H1 (cell line): ENCODE measurements around the gene NOL9. TPM values are rescaled to one million over a fixed set of nuclear protein-coding genes. Genes with fewer than 3 reads are reported as not detected.

Experiments
- CTCF ChIA-PET: fragments of 300-600 bp; sonication (Branson Sonifier 250); formaldehyde crosslinking; loops from one replicate; lab custom pipeline; 2021; ENCODE audit not compliant: partially characterized antibody; lab: Charles Lee
- POLR2A ChIA-PET: fragments of 300-600 bp; sonication (Branson Sonifier 250); formaldehyde crosslinking; loops from one replicate; lab custom pipeline; 2021; ENCODE audit warnings: inconsistent platforms; ENCODE audit not compliant: partially characterized antibody; lab: Charles Lee
- DNase-seq, 2 experiments: peaks; one replicate each; pipeline versions ENCODE4 v3.0.0 to v3.0.0-alpha.2; 2010 to 2022; ENCODE audit warnings: low spot score in 2 of 2, low read depth in 1 of 2, mixed read lengths in 1 of 2
- FAIRE-seq: peaks from 2 replicates; lab custom pipeline; 2011; peaks lifted over from hg19 to GRCh38; lab: Jason Lieb, UNC
- H2AFZ ChIP-seq: 2 replicates; pipeline ENCODE4 v1.8.1; 2012; ENCODE audit warnings: low read length, inconsistent platforms
- H2AK5ac ChIP-seq: 2 replicates; pipeline ENCODE4 v1.6.1; 2013; ENCODE audit warnings: low read depth, low read length
- H2BK120ac ChIP-seq: replicated peaks from 2 replicates; pipeline ENCODE3; 2013; ENCODE audit warnings: low read depth, low read length, inconsistent platforms
- H2BK12ac ChIP-seq: 2 replicates; pipeline ENCODE4 v1.6.1; 2013; ENCODE audit warnings: low read depth, low read length
- H2BK15ac ChIP-seq: 2 replicates; pipeline ENCODE4 v1.6.1; 2013; ENCODE audit warnings: low read length
- H2BK20ac ChIP-seq: 2 replicates; pipeline ENCODE4 v1.6.1; 2013; ENCODE audit warnings: low read length
- H2BK5ac ChIP-seq: 2 replicates; pipeline ENCODE4 v1.6.1; 2013; ENCODE audit warnings: low read depth, low read length
- H3K14ac ChIP-seq: 2 replicates; pipeline ENCODE4 v1.6.1; 2013; ENCODE audit warnings: inconsistent platforms; ENCODE audit not compliant: insufficient read length
- H3K18ac ChIP-seq: 2 replicates; pipeline ENCODE4 v1.6.1; 2013; ENCODE audit warnings: low read length; ENCODE audit errors: extremely low read depth
- H3K23ac ChIP-seq: 2 replicates; pipeline ENCODE4 v1.6.1; 2013; ENCODE audit warnings: inconsistent platforms; ENCODE audit not compliant: insufficient read length
- H3K23me2 ChIP-seq: 2 replicates; pipeline ENCODE4 v1.6.1; 2013; ENCODE audit warnings: low read depth, low read length
- H3K27ac ChIP-seq: 2 replicates; pipeline ENCODE4 v1.6.1; 2011; ENCODE audit warnings: low read depth, low read length, inconsistent platforms
- H3K27me3 ChIP-seq, 4 experiments: replicated peaks in 1 of 4; 1 replicate in 1 of 4; 2 replicates in 3 of 4; pipeline versions ENCODE4 v1.6.1 to v1.8.1; 2011 to 2013; ENCODE audit warnings: low read length in 3 of 4, mild to moderate bottlenecking in 3 of 4, inconsistent platforms in 2 of 4, mixed read lengths in 2 of 4, moderate library complexity in 1 of 4; ENCODE audit not compliant: control insufficient read depth in 3 of 4, insufficient read depth in 3 of 4; ENCODE audit errors: extremely low read depth in 1 of 4
- H3K36me3 ChIP-seq, 4 experiments: 2 replicates each; pipeline versions ENCODE4 v1.6.1 to v1.8.1; 2011 to 2013; ENCODE audit warnings: mild to moderate bottlenecking in 4 of 4, low read length in 3 of 4, moderate library complexity in 2 of 4, control low read depth in 1 of 4, inconsistent platforms in 1 of 4; ENCODE audit not compliant: insufficient read depth in 4 of 4, control insufficient read depth in 2 of 4
- H3K4ac ChIP-seq: replicated peaks from 2 replicates; pipeline ENCODE3; 2013; ENCODE audit warnings: low read length, low read depth, mixed read lengths, inconsistent platforms; ENCODE audit not compliant: insufficient read length
- H3K4me1 ChIP-seq, 4 experiments: replicated peaks in 1 of 4; 1 replicate in 1 of 4; 2 replicates in 3 of 4; pipeline versions ENCODE4 v1.6.1 to v1.8.1; 2011 to 2013; ENCODE audit warnings: low read length in 3 of 4, inconsistent platforms in 2 of 4, mixed read lengths in 1 of 4; ENCODE audit not compliant: insufficient read depth in 4 of 4, control insufficient read depth in 3 of 4
- H3K4me2 ChIP-seq, 2 experiments: 2 replicates each; pipeline versions ENCODE4 v1.6.1 to v1.8.1; 2011 to 2013; ENCODE audit warnings: low read depth in 2 of 2, low read length in 2 of 2, control low read depth in 1 of 2, inconsistent platforms in 1 of 2, mild to moderate bottlenecking in 1 of 2; ENCODE audit not compliant: insufficient read depth in 1 of 2
- H3K4me3 ChIP-seq, 4 experiments: fragments of 200-600, 300-600 bp in 1 of 4; sonication (generic), shearing (Covaris generic), sonication (Bioruptor Twin) in 1 of 4; 2 replicates each; pipeline versions ENCODE4 v1.5.1 to v1.8.1; 2011 to 2016; ENCODE audit warnings: low read length in 4 of 4, low read depth in 3 of 4, control low read depth in 2 of 4, inconsistent platforms in 2 of 4, mild to moderate bottlenecking in 2 of 4, mixed read lengths in 1 of 4, moderate library complexity in 1 of 4; ENCODE audit not compliant: insufficient read depth in 2 of 4; ENCODE audit errors: extremely low read depth in 1 of 4
- H3K56ac ChIP-seq: replicated peaks from 2 replicates; pipeline ENCODE3; 2013; ENCODE audit warnings: low read depth, mild to moderate bottlenecking, mixed read lengths, low read length, inconsistent platforms; ENCODE audit not compliant: insufficient read length
- H3K79me1 ChIP-seq: 2 replicates; pipeline ENCODE4 v1.6.1; 2013; ENCODE audit warnings: low read depth, low read length, control low read depth
- H3K79me2 ChIP-seq, 2 experiments: 2 replicates each; pipeline versions ENCODE4 v1.6.1 to v1.8.1; 2012 to 2013; ENCODE audit warnings: low read length in 2 of 2, mild to moderate bottlenecking in 2 of 2, inconsistent platforms in 1 of 2; ENCODE audit not compliant: insufficient read depth in 2 of 2, control insufficient read depth in 1 of 2
- H3K9ac ChIP-seq, 4 experiments: replicated peaks in 1 of 4; 1 replicate in 1 of 4; 2 replicates in 3 of 4; pipeline versions ENCODE4 v1.6.1 to v1.8.1; 2011 to 2013; ENCODE audit warnings: low read depth in 3 of 4, low read length in 3 of 4, control low read depth in 2 of 4, mild to moderate bottlenecking in 2 of 4, moderate library complexity in 2 of 4, inconsistent platforms in 1 of 4; ENCODE audit errors: extremely low read depth in 1 of 4
- H3K9me3 ChIP-seq, 2 experiments: 2 replicates each; pipeline versions ENCODE4 v1.6.1 to v1.8.1; 2012 to 2013; ENCODE audit warnings: mild to moderate bottlenecking in 2 of 2, moderate library complexity in 2 of 2, control low read depth in 1 of 2, inconsistent platforms in 1 of 2, low read depth in 1 of 2, low read length in 1 of 2, mixed read lengths in 1 of 2; ENCODE audit not compliant: insufficient read depth in 2 of 2
- H4K20me1 ChIP-seq, 2 experiments: replicated peaks in 1 of 2; 2 replicates each; pipeline versions ENCODE3 to v1.8.1; 2011 to 2013; ENCODE audit warnings: inconsistent platforms in 2 of 2, low read length in 2 of 2, mild to moderate bottlenecking in 1 of 2; ENCODE audit not compliant: insufficient read depth in 2 of 2, control insufficient read depth in 1 of 2
- H4K5ac ChIP-seq: 2 replicates; pipeline ENCODE4 v1.6.1; 2013; ENCODE audit warnings: low read length, low read depth, mixed read lengths, inconsistent platforms; ENCODE audit not compliant: insufficient read length
- H4K8ac ChIP-seq: 2 replicates; pipeline ENCODE4 v1.8.0; 2013; ENCODE audit warnings: mild to moderate bottlenecking, moderate library complexity, low read length, inconsistent platforms; ENCODE audit not compliant: insufficient read depth; ENCODE audit errors: extremely low read depth
- H4K91ac ChIP-seq: replicated peaks from 2 replicates; pipeline ENCODE3; 2013; ENCODE audit warnings: low read length, mixed read lengths, inconsistent platforms; ENCODE audit not compliant: insufficient read length
- CBX5 ChIP-seq: fragments of 300-800, 300-1000 bp; sonication (generic); IDR thresholded peaks from 2 replicates; pipeline ENCODE4 v1.7.1; 2016; ENCODE audit warnings: antibody characterized with exemption, low read length, low read depth
- CEBPB ChIP-seq: IDR thresholded peaks from 2 replicates; pipeline ENCODE4 v1.6.1; 2012; ENCODE audit warnings: low read depth, low read length
- EGR1 ChIP-seq: IDR thresholded peaks from 2 replicates; pipeline ENCODE4 v1.6.1; 2011; ENCODE audit warnings: low read depth, low read length, borderline replicate concordance
- EZH2 ChIP-seq: fragments of 200-600 bp; sonication (generic); IDR thresholded peaks from 2 replicates; pipeline ENCODE4 v1.7.1; 2012; ENCODE audit warnings: low read depth, mild to moderate bottlenecking, moderate library complexity, low read length, inconsistent platforms; ENCODE audit not compliant: severe bottlenecking
- JUN ChIP-seq: IDR thresholded peaks from 2 replicates; pipeline ENCODE4 v1.6.1; 2011; ENCODE audit warnings: low read depth, mild to moderate bottlenecking, improper control_type of control experiment, low read length
- MAFK ChIP-seq: IDR thresholded peaks from 2 replicates; pipeline ENCODE4 v1.6.1; 2012; ENCODE audit warnings: low read depth, mild to moderate bottlenecking, improper control_type of control experiment, low read length
- MAX ChIP-seq: IDR thresholded peaks from 2 replicates; pipeline ENCODE4 v1.6.1; 2012; ENCODE audit warnings: inconsistent platforms
- NRF1 ChIP-seq: IDR thresholded peaks from 2 replicates; pipeline ENCODE4 v1.6.1; 2011; ENCODE audit warnings: mild to moderate bottlenecking, low read depth, low read length, improper control_type of control experiment
- RAD21 ChIP-seq, 2 experiments: IDR thresholded peaks in 1 of 2; conservative IDR thresholded peaks in 1 of 2; 2 replicates each; pipeline ENCODE4 v1.6.1; 2011; ENCODE audit warnings: low read depth in 2 of 2, low read length in 2 of 2, improper control_type of control experiment in 1 of 2, inconsistent platforms in 1 of 2, mild to moderate bottlenecking in 1 of 2, moderate library complexity in 1 of 2
- RNF2 ChIP-seq: fragments of 200-900, 300-1000 bp; sonication (generic); IDR thresholded peaks from 2 replicates; pipeline ENCODE4 v1.7.1; 2016; ENCODE audit warnings: borderline replicate concordance, low read depth, mild to moderate bottlenecking, antibody characterized with exemption, low read length; ENCODE audit not compliant: poor library complexity, severe bottlenecking; ENCODE audit errors: missing control alignments
- SIN3A ChIP-seq, 2 experiments: IDR thresholded peaks in 1 of 2; conservative IDR thresholded peaks in 1 of 2; 2 replicates each; pipeline ENCODE4 v1.6.1; 2011 to 2012; ENCODE audit warnings: low read length in 2 of 2, improper control_type of control experiment in 1 of 2, low read depth in 1 of 2, mild to moderate bottlenecking in 1 of 2
- SP4 ChIP-seq: IDR thresholded peaks from 2 replicates; pipeline ENCODE4 v1.6.1; 2012; ENCODE audit warnings: low read length, inconsistent platforms
- SUZ12 ChIP-seq: fragments of 200-600 bp; sonication (generic); IDR thresholded peaks from 2 replicates; pipeline ENCODE4 v1.6.1; 2012; ENCODE audit warnings: mild to moderate bottlenecking, inconsistent platforms, low read length, moderate library complexity, mixed read lengths
- WGBS, 2 experiments: shearing (Covaris generic) in 1 of 2; methylation state at CpG; one replicate each; pipeline versions ENCODE4 v1.1.6 to v1.1.7; 2013 to 2015; ENCODE audit warnings: low lambda C conversion rate in 2 of 2, mixed read lengths in 2 of 2, inconsistent platforms in 1 of 2, low coverage in 1 of 2, missing lambda C conversion rate in 1 of 2; ENCODE audit not compliant: insufficient replicate concordance in 2 of 2, insufficient coverage in 1 of 2, insufficient read length in 1 of 2; ENCODE audit errors: extremely low coverage in 1 of 2, missing lambda C conversion rate in 1 of 2; 5-methylcytosine and 5-hydroxymethylcytosine counted together
- polyA plus RNA-seq, 7 experiments: library from polyadenylated mRNA; depleted of rRNA in 3 of 7; stranded (reverse) in 5 of 7; unstranded in 2 of 7; fragments of >200 nt in 5 of 7; fragments of 200-250 nt in 2 of 7; gene quantifications; 1 replicate in 5 of 7; 2 replicates in 1 of 7; 4 replicates in 1 of 7; pipeline versions ENCODE4 v1.2.1 to v1.2.3, GENCODE V29; 2011 to 2013; ENCODE audit warnings: missing spikeins in 2 of 7, mixed read lengths in 2 of 7
- total RNA-seq: library from RNA; stranded (reverse); fragmentation: NEBNext Ultra II Directional; extraction: Animal tissue kit (Norgen Biotek cat#: 25700); gene quantifications from 2 replicates; pipeline ENCODE4 v1.2.1, GENCODE V29; 2021

NOL9 gene
- total and polyA plus RNA-seq, 2 of the 8 experiments (the other 6 are each of a cell fraction or from before 2014, with no cell fraction given) = 17.1 to 38.1 TPM

DNA sequence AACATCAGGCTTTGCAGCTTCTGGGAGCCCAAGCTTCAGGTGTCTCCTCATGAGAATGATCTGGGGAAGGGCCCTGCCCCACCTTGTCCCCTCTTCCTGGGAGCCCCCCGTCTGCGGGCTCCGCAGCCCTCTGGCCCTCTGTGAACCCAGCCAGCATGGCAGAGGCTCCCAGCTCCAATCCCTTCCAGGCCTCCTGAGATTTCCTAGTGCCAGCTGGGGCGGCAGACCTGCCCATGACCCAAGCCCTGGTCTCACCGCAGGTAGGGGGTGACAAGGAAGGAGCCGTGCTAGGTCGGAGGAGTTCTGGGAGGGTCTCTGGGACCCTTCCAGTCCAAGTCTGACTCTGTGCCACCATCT is 70.6 kb downstream of the NOL9 start:
- Histone ChIP-seq H4K91ac (no peak overlapping the region), H3K23ac (no peak overlapping the region), H3K79me2 (no peaks in the 10 kb centered on the region), H3K79me1 (0 out of 2 replicates have a peak, but pooled peaks cover 2% of the 10 kb centered on the region), H2BK12ac (no peak overlapping the region), H2BK20ac (no peak overlapping the region), H3K27ac (no peak overlapping the region), H3K56ac (no peak overlapping the region), H3K23me2 (peaks cover 5% of the 10 kb centered on the region; the same call in 1 of the 2 replicates), H4K8ac (no peak overlapping the region), H3K36me3 (no peaks in the 10 kb centered on the region; a peak in 1 of 8 replicates), H2BK15ac (no peak overlapping the region), H3K4me3 (no peak overlapping the region), H4K20me1 (peaks cover 2 to 5% of the 10 kb centered on the region in 2 experiments), H2BK120ac (no peak overlapping the region), H2AK5ac (peak overlapping the region; percentile 5; the same call in 1 of the 2 replicates), H3K9me3 (no peaks in the 10 kb centered on the region), H3K27me3 (peaks cover 0 to 2% (median 0%) of the 10 kb centered on the region in 4 experiments; a peak in 3 of 7 replicates), H3K4ac (no peak overlapping the region), H3K4me2 (no peak overlapping the region), H3K14ac (no peak overlapping the region), H4K5ac (no peak overlapping the region), H2BK5ac (no peak overlapping the region), H3K4me1 (peaks cover 0 to 15% (median 10%) of the 10 kb centered on the region in 4 experiments; a peak in 5 of 7 replicates), H3K9ac (no peak overlapping the region), H3K18ac (no peak overlapping the region), H2AFZ (no peak overlapping the region)
- FAIRE-seq (no peak), DNase-seq (no peak)
- TF ChIP-seq SUZ12 (no peak), MAX (no peak), JUN (no peak), EGR1 (no peak), CBX5 (no peak), SP4 (no peak), EZH2 (no peak), MAFK (no peak), RNF2 (no peak), NRF1 (no peak), SIN3A (conservative IDR thresholded peaks at IDR 0.05 in 1 of 2, IDR thresholded peaks at IDR 0.05 in 1 of 2; ENCODE audit: low read depth in 1 of 2, low read length in 2 of 2) (no peak), CEBPB (no peak), RAD21 (IDR thresholded peaks at IDR 0.05 in 1 of 2, conservative IDR thresholded peaks at IDR 0.05 in 1 of 2; ENCODE audit: low read depth in 2 of 2, low read length in 2 of 2) (no peak)
- POLR2A ChIA-PET = interaction anchor here (1.0 to 1.2 kb wide), 2 partner anchors 10 to 12 kb away, joined by 3 to 5 read pairs; no protein-coding TSS in a partner anchor
- CTCF ChIA-PET = interaction anchor here (0.8 to 12.0 kb wide), 10 partner anchors 8 to 79 kb away, joined by 3 to 168 read pairs (median 5); no protein-coding TSS in a partner anchor
- 88% methylated on average over 7 of the region's 7 CpGs; no CpG with 5 or more reads in 1 of the 2 experiments for WGBS, 2 experiments
